ENCODE data around the gene CLEC18A.
"Not testable (repeated sequence)": the region's sequence is repeated elsewhere in the genome, so short reads cannot be mapped to it uniquely, and the experiment has no call there.

The CLEC18A gene

GRCh38 chr16:69951017-69951671 lies at the start of gene CLEC18A:
CLEC18A (plus strand) TSS chr16:69951334; CDS start chr16:69951367, 33 bp downstream.
- not testable (repeated sequence) for DNase-seq (ENCODE audit: low spot score)

DNA sequence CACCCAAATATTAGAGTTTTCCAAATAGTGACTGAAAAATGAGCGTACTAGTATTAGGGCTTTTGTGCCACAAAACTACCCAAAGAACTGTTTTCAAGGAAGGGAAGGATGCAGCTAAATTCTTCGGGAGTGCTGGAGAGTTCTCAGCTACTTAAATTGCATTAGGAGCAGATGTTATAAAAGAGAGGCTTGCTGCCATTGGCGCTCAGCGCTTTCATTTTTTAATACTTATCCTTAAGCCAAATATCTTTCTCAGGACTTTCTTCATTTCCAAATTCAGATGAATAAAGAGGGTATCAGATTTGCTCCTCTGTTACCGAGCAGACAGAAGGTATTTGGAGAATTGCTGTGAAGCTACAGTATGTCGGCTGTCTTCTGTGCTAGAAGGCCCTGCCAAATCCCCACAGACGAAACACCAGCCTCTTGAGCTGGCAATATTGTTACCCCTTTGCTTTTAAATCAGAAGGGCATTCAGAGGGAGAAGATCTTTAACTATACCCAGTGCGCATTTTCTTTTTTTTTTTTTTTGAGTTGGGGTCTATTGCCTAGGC lies 47.2 kb upstream of the CLEC18A start:
- no peak for DNase-seq (ENCODE audit: low spot score)

- DNase-seq (ENCODE audit: low spot score) = peak; percentile 59
Measured at GRCh38 chr16:69904495-69905170, 46.5 kb upstream of the CLEC18A start.

DNA sequence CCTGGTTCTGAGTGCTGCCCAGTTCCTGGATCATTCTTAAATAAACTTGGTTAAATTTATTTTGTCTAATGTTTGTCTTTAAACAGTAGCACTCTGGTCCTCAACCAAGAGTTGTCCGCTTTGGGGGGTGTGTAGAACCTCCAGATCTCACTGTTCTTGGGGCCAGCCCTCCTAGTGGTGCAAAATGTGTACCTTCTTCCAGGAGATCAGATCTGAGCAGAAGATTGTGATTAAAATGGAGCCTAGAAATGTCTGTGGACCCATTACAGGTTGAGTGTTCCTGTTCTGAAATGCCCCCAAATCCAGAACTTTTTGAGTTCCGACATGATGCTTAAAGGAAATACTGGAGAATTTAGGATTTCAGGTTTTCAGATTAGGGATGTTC lies 46.0 kb upstream of the CLEC18A start:
- no peak for DNase-seq (ENCODE audit: low spot score)

DNA sequence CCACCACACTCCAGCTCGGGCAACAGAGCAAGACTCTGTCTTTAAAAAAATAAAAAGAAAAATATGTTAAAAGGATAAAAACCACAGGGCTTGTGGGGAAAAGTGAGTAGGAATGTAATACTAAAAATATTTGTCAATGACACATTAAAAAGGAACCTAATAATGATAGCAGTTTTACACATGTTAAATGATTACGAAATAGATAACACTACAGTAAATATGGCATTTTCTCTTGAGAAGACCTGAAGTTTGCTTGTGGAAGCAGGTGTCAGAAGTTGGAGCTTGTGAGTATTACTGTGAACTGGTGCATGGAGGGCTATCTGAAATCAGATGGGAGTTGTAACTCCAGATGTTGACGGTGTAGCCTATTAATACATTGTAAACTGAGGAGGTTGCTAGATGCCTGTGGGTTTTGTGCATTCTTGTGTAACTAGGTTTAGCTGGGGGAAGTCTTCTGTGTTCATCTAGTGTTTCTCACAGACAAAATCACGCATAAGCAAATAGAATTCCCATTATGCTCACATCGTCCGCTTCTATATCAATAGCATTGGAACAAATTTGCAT lies 44.2 kb upstream of the CLEC18A start:
- DNase-seq (ENCODE audit: low spot score) = no peak

DNA sequence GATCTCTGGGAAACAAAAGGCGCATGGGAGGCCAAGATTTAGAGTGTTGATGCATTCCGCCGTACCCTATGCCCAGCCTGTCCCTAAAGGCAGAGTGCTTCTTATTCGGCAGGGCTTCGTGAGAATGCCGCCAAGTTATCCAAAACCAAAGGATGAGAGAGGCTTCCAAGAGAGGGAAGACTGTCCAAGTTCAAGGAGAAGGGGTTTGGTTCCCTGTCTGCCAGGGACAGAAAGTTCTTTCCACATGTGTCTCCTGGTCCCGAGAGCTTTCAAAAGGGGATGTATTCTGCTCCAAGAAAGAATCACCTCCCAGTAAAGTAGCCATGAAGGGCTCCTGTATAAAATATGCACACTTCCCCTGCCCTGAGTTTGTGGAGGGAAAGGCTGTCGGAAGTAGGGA lies 42.1 kb upstream of the CLEC18A start:
- no peak for DNase-seq (ENCODE audit: low spot score)

GRCh38 chr16:69909760-69910159 lies 41.4 kb upstream of the CLEC18A start:
- DNase-seq (ENCODE audit: low spot score) = no peak

GRCh38 chr16:69910964-69911363 lies 40.2 kb upstream of the CLEC18A start:
- DNase-seq (ENCODE audit: low spot score) = no peak

- DNase-seq (ENCODE audit: low spot score) = no peak
Measured at GRCh38 chr16:69916462-69916861, 34.7 kb upstream of the CLEC18A start.

- no peak for DNase-seq (ENCODE audit: low spot score)
Measured at GRCh38 chr16:69917311-69917710, 33.8 kb upstream of the CLEC18A start.

DNA sequence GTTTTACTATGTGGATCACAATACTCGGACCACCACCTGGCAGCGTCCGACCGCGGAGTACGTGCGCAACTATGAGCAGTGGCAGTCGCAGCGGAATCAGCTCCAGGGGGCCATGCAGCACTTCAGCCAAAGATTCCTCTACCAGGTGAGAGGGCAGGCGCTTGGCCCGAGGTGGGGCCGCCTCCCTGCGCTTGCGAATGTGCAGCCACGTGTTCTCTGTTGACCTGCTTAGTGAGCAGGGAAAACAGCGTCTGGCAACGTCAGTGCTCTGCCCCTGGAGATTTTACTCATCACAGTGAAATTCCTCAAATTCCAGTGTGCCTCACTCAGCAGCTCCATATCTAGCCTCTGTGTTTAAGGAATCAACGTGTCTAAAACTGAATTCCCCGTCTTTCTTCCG lies 33.4 kb upstream of the CLEC18A start:
- DNase-seq (ENCODE audit: low spot score) = peak; percentile 63

GRCh38 chr16:69918241-69918640 lies 32.9 kb upstream of the CLEC18A start:
- DNase-seq (ENCODE audit: low spot score) = no peak

- DNase-seq (ENCODE audit: low spot score) = no peak
Measured at GRCh38 chr16:69921127-69921526, 30.0 kb upstream of the CLEC18A start.

DNA sequence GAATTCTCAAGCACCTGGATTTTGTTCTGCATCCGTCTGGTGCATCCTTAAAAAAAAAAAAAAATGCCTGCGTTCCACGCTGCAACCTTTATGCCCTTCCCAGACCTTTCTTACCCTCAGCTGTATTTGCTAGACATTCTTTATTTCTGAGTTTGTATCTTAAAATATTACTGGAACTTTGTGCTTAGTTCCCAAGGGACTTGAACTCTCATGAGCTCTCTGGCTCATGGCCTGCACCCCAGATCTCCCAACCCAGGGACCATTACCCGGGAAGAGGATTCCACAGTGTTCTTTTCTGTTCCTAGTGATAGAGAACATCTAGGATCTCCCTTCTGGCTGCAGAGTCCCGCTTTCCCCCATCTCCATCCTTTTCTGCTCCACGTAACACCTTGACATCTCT lies 28.9 kb upstream of the CLEC18A start:
- DNase-seq (ENCODE audit: low spot score) = no peak

DNA sequence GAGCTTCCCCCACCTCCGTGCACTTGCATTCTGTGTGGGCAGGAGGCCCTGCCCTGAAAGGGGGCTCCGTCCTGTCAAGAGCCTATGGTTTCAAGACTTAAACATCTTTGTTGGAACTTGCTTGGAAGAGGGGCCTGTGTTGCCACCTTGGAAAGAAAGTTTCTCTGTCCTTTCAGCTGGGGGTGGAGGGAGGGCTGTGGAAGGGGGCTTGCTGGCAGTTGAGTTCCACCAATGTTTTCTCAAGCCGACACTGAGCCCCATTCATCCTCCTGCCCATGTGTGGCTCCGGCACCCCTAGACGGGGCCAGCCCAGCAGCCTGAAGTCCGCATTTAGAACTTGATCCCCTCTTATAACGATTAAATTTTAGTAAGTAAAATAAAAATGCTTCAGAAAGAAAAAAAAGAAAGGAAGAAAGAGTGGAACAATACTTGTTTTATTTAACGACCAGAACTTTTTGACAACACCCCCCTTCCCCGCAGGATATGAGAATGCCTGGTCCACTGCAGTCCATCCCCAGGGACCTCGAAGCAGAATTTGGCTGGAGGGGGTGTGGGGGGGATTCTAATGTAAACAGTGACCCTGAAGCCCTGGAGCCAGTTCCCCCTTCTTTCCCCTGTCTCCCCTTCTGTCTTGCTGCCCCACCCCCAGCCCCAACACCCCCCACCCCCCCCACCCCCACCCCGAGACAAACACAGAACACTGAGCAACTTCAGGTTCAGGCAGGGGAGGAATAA lies 26.9 kb upstream of the CLEC18A start:
- DNase-seq (ENCODE audit: low spot score) = no peak

GRCh38 chr16:69924777-69925191 lies 26.4 kb upstream of the CLEC18A start:
- no peak for DNase-seq (ENCODE audit: low spot score)

DNA sequence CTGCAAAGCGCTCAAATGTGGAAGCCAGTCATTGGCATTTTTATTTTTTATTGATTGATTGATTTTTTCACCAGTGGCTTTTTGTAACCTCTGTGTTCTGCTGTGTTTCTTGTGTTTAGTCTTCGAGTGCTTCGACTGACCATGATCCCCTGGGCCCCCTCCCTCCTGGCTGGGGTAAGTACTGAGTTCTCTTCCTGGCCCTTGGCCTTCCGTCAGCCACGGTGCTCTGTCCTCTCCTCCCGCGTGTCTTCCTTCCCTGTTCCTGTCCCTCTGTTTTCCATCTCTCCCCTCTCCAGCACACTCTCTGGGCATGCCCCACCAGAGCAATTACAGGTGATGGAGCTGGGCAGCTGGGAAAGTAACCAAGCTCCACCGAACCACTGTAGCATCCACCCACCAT lies 25.8 kb upstream of the CLEC18A start:
- DNase-seq (ENCODE audit: low spot score) = no peak

- no peak for DNase-seq (ENCODE audit: low spot score)
Measured at GRCh38 chr16:69926241-69926640, 24.9 kb upstream of the CLEC18A start.

GRCh38 chr16:69927056-69927757 lies 23.9 kb upstream of the CLEC18A start:
- DNase-seq (ENCODE audit: low spot score) = peak; percentile 47

DNA sequence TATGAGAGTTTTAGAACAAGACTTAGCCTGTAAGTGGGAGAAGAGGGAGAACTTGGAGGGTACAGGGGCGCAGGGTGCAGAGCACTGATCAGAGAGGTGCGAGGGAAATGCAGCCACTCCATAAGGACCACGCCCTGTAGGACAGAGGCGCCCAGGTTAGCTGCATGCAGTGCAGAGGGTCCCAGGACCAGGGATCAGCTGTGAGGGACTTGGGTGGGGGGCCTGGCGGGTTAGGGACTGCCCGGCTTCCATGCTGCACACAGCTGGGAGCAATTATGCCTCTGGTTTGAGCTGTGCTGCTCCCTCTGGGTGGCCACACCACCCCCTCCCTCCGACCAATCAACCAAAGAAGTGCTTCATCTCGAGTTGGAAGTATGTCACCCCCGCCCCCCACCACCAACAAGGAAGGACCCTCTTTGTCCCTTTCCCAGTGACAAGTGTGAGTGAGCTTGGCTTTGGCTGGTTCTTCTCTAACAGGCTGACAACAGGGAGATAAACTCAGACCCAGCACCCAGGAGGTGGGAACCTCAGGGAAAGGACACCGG lies 22.2 kb upstream of the CLEC18A start:
- DNase-seq (ENCODE audit: low spot score) = no peak

DNA sequence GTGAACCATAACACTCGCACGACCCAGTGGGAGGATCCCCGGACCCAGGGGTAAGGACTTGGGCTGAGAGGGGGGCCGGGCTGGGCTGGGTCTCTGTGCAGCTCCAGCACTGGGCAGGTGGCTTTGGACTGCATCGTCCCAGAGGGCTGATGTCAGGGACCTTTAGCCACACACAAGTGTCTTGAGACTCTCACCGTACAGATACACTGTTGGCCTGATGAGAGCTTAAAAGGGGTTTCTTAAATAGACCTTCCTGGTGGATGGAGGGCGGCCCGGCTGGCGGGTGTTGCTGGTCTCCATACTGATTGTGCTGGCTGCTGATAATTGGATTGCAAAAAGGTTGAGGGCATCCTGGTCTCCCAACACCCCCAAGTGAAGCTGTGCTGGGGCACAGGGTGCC lies 21.7 kb upstream of the CLEC18A start:
- no peak for DNase-seq (ENCODE audit: low spot score)

All from iPS-NIHi11 (cell line).